AG09309 (cell line): Measurements from ENCODE around the gene MKS1.

Source experiments
- DNase-seq: peaks from one replicate; pipeline ENCODE4 v3.0.0-alpha.2; 2010; ENCODE audit warnings: low read depth
- H3K4me3 ChIP-seq: 2 replicates; pipeline ENCODE4 v1.5.1; 2011; ENCODE audit warnings: mild to moderate bottlenecking, low read depth, low read length, moderate library complexity; ENCODE audit not compliant: control insufficient read depth
- CTCF ChIP-seq: IDR thresholded peaks from 2 replicates; pipeline ENCODE4 v1.5.1; 2011; ENCODE audit warnings: mild to moderate bottlenecking, low read depth, low read length, inconsistent platforms; ENCODE audit not compliant: insufficient read depth, control insufficient read depth; ENCODE audit errors: missing control alignments

MKS1 gene

GRCh38 chr17:58235821-58236220 is 16.8 kb upstream of the MKS1 start:
- no peak for TF ChIP-seq CTCF
- no peak overlapping the region for H3K4me3 ChIP-seq
- no peak for DNase-seq

GRCh38 chr17:58234512-58234911 is 15.5 kb upstream of the MKS1 start:
- H3K4me3 ChIP-seq, result no peak overlapping the region
- no peak for DNase-seq
- no peak for TF ChIP-seq CTCF

GRCh38 chr17:58233543-58233942 is 14.5 kb upstream of the MKS1 start:
- no peak for TF ChIP-seq CTCF
- no peak overlapping the region for H3K4me3 ChIP-seq
- DNase-seq, result no peak

GRCh38 chr17:58232707-58233156 is 13.7 kb upstream of the MKS1 start:
- DNase-seq, result peak; percentile 74
- no peak overlapping the region for H3K4me3 ChIP-seq
- TF ChIP-seq CTCF, result no peak

GRCh38 chr17:58231641-58232040 is 12.6 kb upstream of the MKS1 start:
- no peak for TF ChIP-seq CTCF
- DNase-seq, result peak; percentile 17
- no peak overlapping the region for H3K4me3 ChIP-seq

GRCh38 chr17:58229881-58230280 is 10.8 kb upstream of the MKS1 start:
- no peak for TF ChIP-seq CTCF
- no peak overlapping the region for H3K4me3 ChIP-seq
- no peak for DNase-seq

GRCh38 chr17:58229384-58229783 is 10.3 kb upstream of the MKS1 start:
- no peak overlapping the region for H3K4me3 ChIP-seq
- no peak for TF ChIP-seq CTCF
- DNase-seq, result no peak
